ENCODE results near the gene ESYT1.

ESYT1 gene

GRCh38 chr12:56086096-56086495 is 42.0 kb upstream of the ESYT1 start:
- H3K27me3 ChIP-seq (replicated peaks; ENCODE audit: control insufficient read depth, insufficient read depth, low read length): peaks cover 2% of the 10 kb centered on the region
- no peak for TF ChIP-seq CTCF (IDR thresholded peaks at IDR 0.05; ENCODE audit: insufficient read depth, low read length, poor library complexity, severe bottlenecking)
- H3K36me3 ChIP-seq (ENCODE audit: control insufficient read depth, insufficient read depth, low read length): no peaks in the 10 kb centered on the region
- H3K4me3 ChIP-seq (replicated peaks; ENCODE audit: low read depth, low read length): no peak overlapping the region
- DNase-seq (ENCODE audit: extremely low read depth, insufficient read length): no peak

GRCh38 chr12:56086608-56087007 is 41.5 kb upstream of the ESYT1 start:
- Histone ChIP-seq H3K27me3 (replicated peaks; ENCODE audit: control insufficient read depth, insufficient read depth, low read length) (peaks cover 2% of the 10 kb centered on the region), H3K36me3 (ENCODE audit: control insufficient read depth, insufficient read depth, low read length) (no peaks in the 10 kb centered on the region), H3K4me3 (replicated peaks; ENCODE audit: low read depth, low read length) (no peak overlapping the region)
- no peak for DNase-seq (ENCODE audit: extremely low read depth, insufficient read length)
- no peak for TF ChIP-seq CTCF (IDR thresholded peaks at IDR 0.05; ENCODE audit: insufficient read depth, low read length, poor library complexity, severe bottlenecking)

- Histone ChIP-seq H3K27me3 (replicated peaks; ENCODE audit: control insufficient read depth, insufficient read depth, low read length) (peaks cover 2% of the 10 kb centered on the region), H3K36me3 (ENCODE audit: control insufficient read depth, insufficient read depth, low read length) (no peaks in the 10 kb centered on the region), H3K4me3 (replicated peaks; ENCODE audit: low read depth, low read length) (no peak overlapping the region)
- no peak for DNase-seq (ENCODE audit: extremely low read depth, insufficient read length)
- no peak for TF ChIP-seq CTCF (IDR thresholded peaks at IDR 0.05; ENCODE audit: insufficient read depth, low read length, poor library complexity, severe bottlenecking)
Observed at GRCh38 chr12:56087220-56087619, 40.8 kb upstream of the ESYT1 start.

GRCh38 chr12:56097738-56098137 is 30.3 kb upstream of the ESYT1 start:
- H3K4me3 ChIP-seq (replicated peaks; ENCODE audit: low read depth, low read length): no peak overlapping the region
- DNase-seq (ENCODE audit: extremely low read depth, insufficient read length): no peak
- no peaks in the 10 kb centered on the region; the same call in 1 of the 2 replicates for H3K27me3 ChIP-seq (replicated peaks; ENCODE audit: control insufficient read depth, insufficient read depth, low read length)
- TF ChIP-seq CTCF (IDR thresholded peaks at IDR 0.05; ENCODE audit: insufficient read depth, low read length, poor library complexity, severe bottlenecking): no peak
- no peaks in the 10 kb centered on the region for H3K36me3 ChIP-seq (ENCODE audit: control insufficient read depth, insufficient read depth, low read length)

- no peak overlapping the region for H3K4me3 ChIP-seq (replicated peaks; ENCODE audit: low read depth, low read length)
- no peak for TF ChIP-seq CTCF (IDR thresholded peaks at IDR 0.05; ENCODE audit: insufficient read depth, low read length, poor library complexity, severe bottlenecking)
- DNase-seq (ENCODE audit: extremely low read depth, insufficient read length): no peak
- H3K27me3 ChIP-seq (replicated peaks; ENCODE audit: control insufficient read depth, insufficient read depth, low read length): no peaks in the 10 kb centered on the region; the same call in 1 of the 2 replicates
- no peaks in the 10 kb centered on the region for H3K36me3 ChIP-seq (ENCODE audit: control insufficient read depth, insufficient read depth, low read length)
Observed at GRCh38 chr12:56098592-56098991, 29.5 kb upstream of the ESYT1 start.

- H3K36me3 ChIP-seq (ENCODE audit: control insufficient read depth, insufficient read depth, low read length): no peaks in the 10 kb centered on the region
- H3K27me3 ChIP-seq (replicated peaks; ENCODE audit: control insufficient read depth, insufficient read depth, low read length): no peaks in the 10 kb centered on the region
- no peak for TF ChIP-seq CTCF (IDR thresholded peaks at IDR 0.05; ENCODE audit: insufficient read depth, low read length, poor library complexity, severe bottlenecking)
- no peak overlapping the region for H3K4me3 ChIP-seq (replicated peaks; ENCODE audit: low read depth, low read length)
- no peak for DNase-seq (ENCODE audit: extremely low read depth, insufficient read length)
Observed at GRCh38 chr12:56099787-56100186, 28.3 kb upstream of the ESYT1 start.

All from GM06990 (cell line).